Measurements from ENCODE around the gene IL36A.

The IL36A gene

DNA sequence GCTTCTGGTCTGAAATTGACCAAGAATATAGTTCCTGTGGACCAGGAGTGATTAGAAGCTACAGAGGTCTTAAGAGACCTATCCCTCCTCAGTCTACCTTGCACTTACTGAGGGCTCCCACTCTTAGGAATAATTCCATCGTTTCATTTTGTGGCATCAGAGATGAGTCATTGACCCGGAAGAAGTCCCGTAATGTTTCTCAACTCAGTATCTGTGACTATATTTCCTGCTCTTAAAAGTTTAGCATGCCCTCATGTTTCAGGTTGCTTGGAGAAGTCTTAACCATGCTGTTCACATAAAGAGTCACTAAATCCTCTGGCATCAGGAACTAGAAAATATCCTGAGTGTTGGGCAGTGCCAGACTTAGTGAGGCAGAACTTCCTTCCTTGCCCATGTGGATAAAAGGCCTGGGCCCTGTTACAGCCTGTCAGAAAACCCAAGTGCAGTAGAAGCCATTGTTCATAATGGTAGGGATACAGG lies at the start of gene IL36A:
Gene IL36A (plus strand): TSS at position 430 of the 480 bp plus-strand sequence. CDS start 413 bp downstream, outside the sequence.
- H3K4me3 ChIP-seq (ENCODE audit: low read length) = no peak within 1 kb of the TSS
- peak; percentile 21 for DNase-seq (ENCODE audit: low read depth)
- TF ChIP-seq, protein P1, sequence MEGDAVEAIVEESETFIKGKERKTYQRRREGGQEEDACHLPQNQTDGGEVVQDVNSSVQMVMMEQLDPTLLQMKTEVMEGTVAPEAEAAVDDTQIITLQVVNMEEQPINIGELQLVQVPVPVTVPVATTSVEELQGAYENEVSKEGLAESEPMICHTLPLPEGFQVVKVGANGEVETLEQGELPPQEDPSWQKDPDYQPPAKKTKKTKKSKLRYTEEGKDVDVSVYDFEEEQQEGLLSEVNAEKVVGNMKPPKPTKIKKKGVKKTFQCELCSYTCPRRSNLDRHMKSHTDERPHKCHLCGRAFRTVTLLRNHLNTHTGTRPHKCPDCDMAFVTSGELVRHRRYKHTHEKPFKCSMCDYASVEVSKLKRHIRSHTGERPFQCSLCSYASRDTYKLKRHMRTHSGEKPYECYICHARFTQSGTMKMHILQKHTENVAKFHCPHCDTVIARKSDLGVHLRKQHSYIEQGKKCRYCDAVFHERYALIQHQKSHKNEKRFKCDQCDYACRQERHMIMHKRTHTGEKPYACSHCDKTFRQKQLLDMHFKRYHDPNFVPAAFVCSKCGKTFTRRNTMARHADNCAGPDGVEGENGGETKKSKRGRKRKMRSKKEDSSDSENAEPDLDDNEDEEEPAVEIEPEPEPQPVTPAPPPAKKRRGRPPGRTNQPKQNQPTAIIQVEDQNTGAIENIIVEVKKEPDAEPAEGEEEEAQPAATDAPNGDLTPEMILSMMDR (IDR thresholded peaks at IDR 0.05; ENCODE audit: insufficient read depth, low read depth, low read length, missing control alignments) = no peak

GRCh38 chr2:112957511-112957910 lies 47.7 kb upstream of the IL36A start:
- TF ChIP-seq, protein P1 (IDR thresholded peaks at IDR 0.05; ENCODE audit: insufficient read depth, low read depth, low read length, missing control alignments) = no peak
- H3K4me3 ChIP-seq (ENCODE audit: low read length) = no peak overlapping the region
- no peak for DNase-seq (ENCODE audit: low read depth)

- peak; percentile 76 for DNase-seq (ENCODE audit: low read depth)
- TF ChIP-seq, protein P1 (IDR thresholded peaks at IDR 0.05; ENCODE audit: insufficient read depth, low read depth, low read length, missing control alignments) = peak; percentile 90
- no peak overlapping the region for H3K4me3 ChIP-seq (ENCODE audit: low read length)
These were observed 46.7 kb upstream of the IL36A start for GRCh38 chr2:112958428-112959108.

DNA sequence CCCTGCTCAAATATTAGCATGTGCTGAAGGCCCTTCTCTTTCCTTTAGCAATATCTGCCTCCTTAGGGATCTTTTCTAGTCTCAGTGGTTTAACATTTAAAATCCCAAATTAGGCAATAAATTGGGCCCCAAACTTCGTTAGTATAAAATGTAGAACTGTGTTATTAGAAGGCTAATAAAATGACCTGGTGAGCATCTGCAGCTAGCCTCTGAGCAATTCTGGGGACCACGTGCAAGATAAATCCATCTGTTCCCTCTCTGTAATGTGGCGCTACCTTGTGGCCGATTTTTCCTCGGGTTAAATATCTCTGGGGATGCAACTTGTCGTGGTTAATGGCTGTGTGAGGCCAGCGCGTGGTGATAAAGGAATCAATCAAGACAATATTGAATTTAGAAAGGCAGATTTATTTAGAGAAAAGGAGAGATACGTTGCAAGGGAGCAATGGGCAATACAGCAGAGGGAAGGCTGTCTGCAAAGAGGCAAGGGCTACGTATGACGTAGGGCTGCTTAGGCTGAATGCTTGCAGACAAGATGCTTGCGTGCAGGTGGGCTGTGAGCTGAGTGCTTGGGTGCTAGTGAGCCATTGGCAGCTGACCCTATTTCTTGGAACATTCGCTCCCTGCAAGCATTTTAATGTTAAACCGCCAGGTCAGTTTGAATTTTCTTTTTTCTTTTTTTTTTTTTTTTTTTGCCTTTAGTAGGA lies 46.0 kb upstream of the IL36A start:
- peak; percentile 44 for DNase-seq (ENCODE audit: low read depth)
- H3K4me3 ChIP-seq (ENCODE audit: low read length) = no peak overlapping the region
- TF ChIP-seq, protein P1 (IDR thresholded peaks at IDR 0.05; ENCODE audit: insufficient read depth, low read depth, low read length, missing control alignments) = no peak

DNA sequence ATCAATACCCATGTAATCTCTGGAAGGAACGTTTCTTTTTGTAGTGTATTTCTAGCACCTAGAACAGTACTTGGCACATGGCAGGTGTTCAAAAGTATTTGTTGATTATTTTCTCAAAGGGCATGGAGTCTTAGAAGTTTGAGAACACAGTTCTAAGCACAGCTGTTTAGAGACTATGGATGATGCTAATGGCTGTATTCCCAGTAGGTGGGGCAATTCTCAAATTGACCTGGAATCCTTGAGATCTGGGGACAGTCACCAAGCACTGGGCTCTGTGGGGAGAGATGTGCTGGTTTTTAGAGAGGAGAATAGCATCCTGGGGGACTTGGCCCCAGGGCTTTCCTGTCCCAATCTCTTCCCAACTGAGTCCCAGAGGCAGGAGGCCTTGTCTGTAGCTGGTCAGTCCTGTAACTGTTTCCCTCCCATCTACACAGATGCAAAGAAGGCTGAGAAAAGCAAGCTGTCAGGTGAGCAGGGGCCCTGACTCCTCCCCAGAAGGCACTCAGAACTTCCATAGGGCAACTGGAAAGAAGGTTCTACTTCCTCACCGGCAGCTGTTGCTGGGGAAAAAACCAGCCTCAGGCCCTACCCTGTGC lies 44.9 kb upstream of the IL36A start:
- TF ChIP-seq, protein P1 (IDR thresholded peaks at IDR 0.05; ENCODE audit: insufficient read depth, low read depth, low read length, missing control alignments) = peak; percentile 32
- no peak overlapping the region for H3K4me3 ChIP-seq (ENCODE audit: low read length)

GRCh38 chr2:112962308-112963175 lies 42.7 kb upstream of the IL36A start:
- TF ChIP-seq, protein P1 (IDR thresholded peaks at IDR 0.05; ENCODE audit: insufficient read depth, low read depth, low read length, missing control alignments) = no peak
- no peak overlapping the region for H3K4me3 ChIP-seq (ENCODE audit: low read length)
- peak; percentile 83 for DNase-seq (ENCODE audit: low read depth)

More for the DNA sequence above, 44.9 kb upstream of the IL36A start:
- no peak for DNase-seq (ENCODE audit: low read depth)
